ENCODE measurements around the gene P2RX1. TPM values are rescaled to one million over a fixed set of nuclear protein-coding genes. Genes with fewer than 3 reads are reported as not detected.
"Not testable (repeated sequence)": the region's sequence is repeated elsewhere in the genome, so short reads cannot be mapped to it uniquely, and the experiment has no call there.

Gene P2RX1
- total RNA-seq, 1 donor from 2014 or later, result 0.68 TPM

- not testable (repeated sequence) for ATAC-seq
These were observed 62.1 kb downstream of the P2RX1 start for GRCh38 chr17:3854204-3854603.

- no peak for ATAC-seq
These were observed 63.7 kb downstream of the P2RX1 start for GRCh38 chr17:3852561-3852960.

- no peak for ATAC-seq
These were observed 64.7 kb downstream of the P2RX1 start for GRCh38 chr17:3851461-3852100.

DNA sequence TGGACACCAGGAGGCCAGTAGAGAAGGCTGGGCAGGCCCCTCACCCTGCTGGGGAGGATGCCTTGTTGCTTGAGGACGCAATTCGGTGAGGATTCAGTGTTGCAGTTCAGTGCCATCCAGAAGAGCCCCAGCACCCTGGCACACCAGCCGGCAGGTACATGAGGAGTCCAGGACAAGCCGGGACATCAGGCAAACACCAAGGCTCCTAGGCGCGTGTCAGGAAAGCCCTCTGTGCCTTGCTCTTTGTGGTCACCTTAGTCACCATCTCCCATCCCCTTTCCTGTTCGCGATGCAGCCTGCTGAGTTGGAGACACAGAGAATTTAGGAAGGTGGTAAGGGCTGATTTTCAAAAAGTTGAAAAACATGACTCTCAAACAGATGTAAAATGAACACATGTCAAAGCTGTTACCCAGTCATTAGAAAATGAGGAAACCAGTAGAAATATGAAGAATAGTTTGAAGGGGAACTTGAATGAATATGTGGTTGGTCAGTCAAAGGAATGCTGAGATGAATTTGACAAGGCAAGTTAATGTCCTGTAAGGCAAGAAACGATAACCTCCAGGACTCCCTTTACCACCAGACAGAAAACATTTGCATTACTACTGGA lies 67.9 kb downstream of the P2RX1 start:
- ATAC-seq, result no peak

- no peak for ATAC-seq
These were observed 69.0 kb downstream of the P2RX1 start for GRCh38 chr17:3847165-3847670.

Other genes starting within 250 kb of the P2RX1 start
- 209 TPM for gene TAX1BP3, start 247.9 kb downstream of the P2RX1 start, total RNA-seq
- gene EMC6, start 247.7 kb downstream of the P2RX1 start, total RNA-seq, result 35.0 TPM
- 0.72 TPM for gene P2RX5, start 220.3 kb downstream of the P2RX1 start, total RNA-seq
- 3.4 TPM for gene HASPIN, start 192.6 kb downstream of the P2RX1 start, total RNA-seq
- gene ITGAE, start 115.3 kb downstream of the P2RX1 start, total RNA-seq, result 19.4 TPM
- 14.9 TPM for gene NCBP3, start 70.2 kb downstream of the P2RX1 start, total RNA-seq
- gene CAMKK1, start 23.4 kb downstream of the P2RX1 start, total RNA-seq, result 4.2 TPM
- gene ATP2A3, start 48.0 kb upstream of the P2RX1 start, total RNA-seq, result 4.7 TPM
- 27.4 TPM for gene ZZEF1, start 226.6 kb upstream of the P2RX1 start, total RNA-seq
- 14.0 TPM for gene CYB5D2, start 226.7 kb upstream of the P2RX1 start, total RNA-seq

Data from esophagus mucosa (tissue), 1 donor.